ENCODE results near the gene MAG. TPM values are rescaled to one million over a fixed set of nuclear protein-coding genes. Genes with fewer than 3 reads are reported as not detected.

MAG gene
- total and polyA plus RNA-seq, 9 of the 15 experiments (the other 6 are each of a cell fraction or from before 2014, with no cell fraction given) = 0.11 to 10.0 (median 1.6) TPM

DNA sequence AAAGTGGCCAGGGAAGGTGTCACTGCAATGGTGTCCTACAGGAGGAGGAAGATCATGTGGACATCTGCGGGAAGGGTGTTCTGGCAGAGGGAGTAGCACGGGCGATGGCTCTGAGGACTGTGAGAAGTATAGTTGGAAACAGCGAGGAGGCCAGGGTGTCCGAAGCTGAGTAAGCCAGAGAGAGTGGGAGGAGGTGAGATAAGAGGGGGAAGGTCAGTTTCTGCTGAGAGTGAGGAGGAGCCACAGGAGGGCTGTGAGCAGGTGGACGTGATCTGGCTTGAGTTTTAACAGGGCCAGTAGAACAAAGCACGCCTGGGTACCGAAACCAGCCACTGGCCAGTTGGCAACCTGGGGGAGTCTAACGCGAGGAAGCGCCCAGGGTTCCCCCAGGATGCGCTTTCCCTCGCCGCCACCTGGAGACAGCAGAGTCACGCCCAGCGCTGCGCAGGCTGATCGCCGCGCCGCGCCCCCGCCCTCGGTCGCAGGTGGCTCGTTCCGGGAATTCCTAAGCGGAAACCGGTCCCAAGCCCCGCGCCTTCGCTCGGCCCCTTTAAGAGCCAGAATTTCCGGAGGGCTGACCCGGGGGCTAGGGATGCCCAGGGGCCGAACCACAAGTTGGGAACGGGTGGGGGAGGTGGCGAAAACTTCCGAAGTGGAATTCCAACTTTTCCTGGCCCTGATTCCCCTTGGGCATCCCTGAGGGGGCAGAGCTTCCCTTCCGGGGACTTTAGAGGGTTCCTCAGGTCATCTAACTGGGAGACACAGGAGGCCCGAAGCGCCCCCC is 44.2 kb upstream of the MAG start (continued):
- TF ChIP-seq HOXB6 (CRISPR knock-in tag; IDR thresholded peaks at IDR 0.05; ENCODE audit: borderline replicate concordance) = no peak
- peak; percentile 60 to 91; a peak in 3 of 4 replicates for TF ChIP-seq MAZ (CRISPR knock-in tag; conservative IDR thresholded peaks at IDR 0.05 in 1 of 2, IDR thresholded peaks at IDR 0.05 in 1 of 2)
- TF ChIP-seq, protein P1, sequence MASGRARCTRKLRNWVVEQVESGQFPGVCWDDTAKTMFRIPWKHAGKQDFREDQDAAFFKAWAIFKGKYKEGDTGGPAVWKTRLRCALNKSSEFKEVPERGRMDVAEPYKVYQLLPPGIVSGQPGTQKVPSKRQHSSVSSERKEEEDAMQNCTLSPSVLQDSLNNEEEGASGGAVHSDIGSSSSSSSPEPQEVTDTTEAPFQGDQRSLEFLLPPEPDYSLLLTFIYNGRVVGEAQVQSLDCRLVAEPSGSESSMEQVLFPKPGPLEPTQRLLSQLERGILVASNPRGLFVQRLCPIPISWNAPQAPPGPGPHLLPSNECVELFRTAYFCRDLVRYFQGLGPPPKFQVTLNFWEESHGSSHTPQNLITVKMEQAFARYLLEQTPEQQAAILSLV (tag; IDR thresholded peaks at IDR 0.05) = no peak
- no peak for TF ChIP-seq SRF (CRISPR knock-in tag; IDR thresholded peaks at IDR 0.05)
- TF ChIP-seq SIRT6 (IDR thresholded peaks at IDR 0.05; ENCODE audit: low read depth, low read length) = no peak
- TF ChIP-seq ZKSCAN8 (CRISPR knock-in tag; IDR thresholded peaks at IDR 0.05) = no peak
- no peak for TF ChIP-seq ZNF785 (CRISPR knock-in tag; IDR thresholded peaks at IDR 0.05)
- TF ChIP-seq BCLAF1 (IDR thresholded peaks at IDR 0.05; ENCODE audit: borderline replicate concordance in 1 of 2, control insufficient read depth in 1 of 2, low read depth in 2 of 2, low read length in 1 of 2) = no peak
- TF ChIP-seq ZNF830 (CRISPR knock-in tag; IDR thresholded peaks at IDR 0.05) = no peak
- no peak for TF ChIP-seq CHCHD3 (CRISPR knock-in tag; IDR thresholded peaks at IDR 0.05)
- TF ChIP-seq ZNF324 (CRISPR knock-in tag; IDR thresholded peaks at IDR 0.05) = no peak
- TF ChIP-seq FOXJ2 (tag; IDR thresholded peaks at IDR 0.05) = no peak
- no peak for TF ChIP-seq ZNF695 (CRISPR knock-in tag; IDR thresholded peaks at IDR 0.05)
- TF ChIP-seq RFX5 (IDR thresholded peaks at IDR 0.05; ENCODE audit: low read depth, low read length) = no peak
- no peak for TF ChIP-seq ZBTB1 (CRISPR knock-in tag; IDR thresholded peaks at IDR 0.05; ENCODE audit: borderline replicate concordance, low read depth)
- peak; percentile 83; the same call in 1 of the 2 replicates for TF ChIP-seq THRB (CRISPR knock-in tag; conservative IDR thresholded peaks at IDR 0.05)
- no peak; the same call in 1 of the 2 replicates for TF ChIP-seq TCF7L2 (IDR thresholded peaks at IDR 0.05; ENCODE audit: low read depth, low read length)
- TF ChIP-seq PHF21A (IDR thresholded peaks at IDR 0.05; ENCODE audit: borderline replicate concordance, low read depth) = peak; percentile 43; the same call in 1 of the 2 replicates

All from K562 (cell line).